HEK293T (cell line): ENCODE data around the gene RNF214.

Experiments
- CTCF ChIA-PET: fragments of 350-600 bp; formaldehyde crosslinking; extraction: SDS; loops from one replicate; lab custom pipeline; 2021; ENCODE audit warnings: antibody characterized with exemption, inconsistent platforms; lab: Yijun Ruan, JAX
- POLR2A ChIA-PET: fragments of 350-600 bp; formaldehyde crosslinking; extraction: SDS; loops from one replicate; lab custom pipeline; 2020; ENCODE audit warnings: antibody characterized with exemption, inconsistent platforms; lab: Yijun Ruan, JAX
- DNase-seq: peaks from one replicate; pipeline ENCODE4 v3.0.0; 2012; ENCODE audit warnings: mixed read lengths; ENCODE audit errors: extremely low spot score
- ARNT ChIP-seq: fragments of 450-650 bp; IDR thresholded peaks from 2 replicates; pipeline ENCODE4 v1.6.1; 2017; ENCODE audit warnings: mild to moderate bottlenecking
- BHLHE40 ChIP-seq: fragments of 450-650 bp; IDR thresholded peaks from 2 replicates; pipeline ENCODE4 v1.6.1; 2016; ENCODE audit warnings: mild to moderate bottlenecking, moderate library complexity, borderline replicate concordance
- CTBP1 ChIP-seq: fragments of 450-650 bp; IDR thresholded peaks from 2 replicates; pipeline ENCODE4 v1.6.1; 2016; ENCODE audit warnings: borderline replicate concordance
- ELF4 ChIP-seq: fragments of 450-650 bp; IDR thresholded peaks from 2 replicates; pipeline ENCODE4 v1.6.1; 2017; ENCODE audit warnings: antibody characterized with exemption
- FOXA1 ChIP-seq: fragments of 450-650 bp; IDR thresholded peaks from 2 replicates; pipeline ENCODE4 v1.6.1; 2016; ENCODE audit warnings: mild to moderate bottlenecking
- FOXK2 ChIP-seq: fragments of 450-650 bp; IDR thresholded peaks from 2 replicates; pipeline ENCODE4 v1.6.1; 2016; ENCODE audit warnings: mild to moderate bottlenecking
- FOXM1 ChIP-seq: fragments of 450-650 bp; IDR thresholded peaks from 2 replicates; pipeline ENCODE4 v1.6.1; 2017; ENCODE audit warnings: mild to moderate bottlenecking, borderline replicate concordance
- HDGF ChIP-seq: fragments of 450-650 bp; IDR thresholded peaks from 2 replicates; pipeline ENCODE4 v1.6.1; 2017; ENCODE audit warnings: antibody characterized with exemption, borderline replicate concordance
- L3MBTL2 ChIP-seq: fragments of 450-650 bp; conservative IDR thresholded peaks from 2 replicates; pipeline ENCODE4 v1.6.1; 2016; ENCODE audit warnings: mild to moderate bottlenecking
- LEF1 ChIP-seq: fragments of 450-650 bp; IDR thresholded peaks from 2 replicates; pipeline ENCODE4 v1.6.1; 2017; ENCODE audit warnings: mild to moderate bottlenecking, borderline replicate concordance
- NFRKB ChIP-seq: fragments of 450-650 bp; IDR thresholded peaks from 2 replicates; pipeline ENCODE4 v1.6.1; 2016; ENCODE audit warnings: mild to moderate bottlenecking, moderate library complexity
- SP1 ChIP-seq: fragments of 450-650 bp; IDR thresholded peaks from 2 replicates; pipeline ENCODE4 v1.6.1; 2017
- SUZ12 ChIP-seq: fragments of 450-650 bp; IDR thresholded peaks from 2 replicates; pipeline ENCODE4 v1.6.1; 2016; ENCODE audit warnings: mild to moderate bottlenecking
- TARDBP ChIP-seq: fragments of 450-650 bp; IDR thresholded peaks from 2 replicates; pipeline ENCODE4 v1.6.1; 2016
- ZNF384 ChIP-seq: fragments of 450-650 bp; IDR thresholded peaks from 2 replicates; pipeline ENCODE4 v1.6.1; 2016
- TF ChIP-seq, protein P1 (sequence below): fragments of 450-650 bp; IDR thresholded peaks from 2 replicates; pipeline ENCODE4 v1.6.1; 2016

Gene RNF214

GRCh38 chr11:117232911-117233409 is 489 bp downstream of the RNF214 start:
- ChIA-PET CTCF (interaction anchor here (0.5 to 0.6 kb wide), 3 partner anchors 19 to 190 kb away, joined by 3 read pairs; no protein-coding TSS in a partner anchor), POLR2A (interaction anchor here (1.5 to 2.9 kb wide), 5 partner anchors 11 to 95 kb away, joined by 6 to 15 read pairs (median 7); partner anchors contain the start of genes CEP164 and PAFAH1B2)
- DNase-seq, result peak; percentile 48
- no peak for TF ChIP-seq ARNT
- no peak for TF ChIP-seq HDGF
- TF ChIP-seq CTBP1, result no peak
- no peak for TF ChIP-seq NFRKB
- no peak for TF ChIP-seq SP1

- TF ChIP-seq FOXA1, result no peak
Measured at GRCh38 chr11:117238221-117238620, 5.8 kb downstream of the RNF214 start.

GRCh38 chr11:117239295-117239694 is 6.8 kb downstream of the RNF214 start:
- CTCF ChIA-PET, result no interaction called here
- TF ChIP-seq FOXM1 (no peak), ARNT (no peak), ELF4 (no peak), SUZ12 (no peak), SP1 (no peak), CTBP1 (no peak)
- TF ChIP-seq, protein P1, sequence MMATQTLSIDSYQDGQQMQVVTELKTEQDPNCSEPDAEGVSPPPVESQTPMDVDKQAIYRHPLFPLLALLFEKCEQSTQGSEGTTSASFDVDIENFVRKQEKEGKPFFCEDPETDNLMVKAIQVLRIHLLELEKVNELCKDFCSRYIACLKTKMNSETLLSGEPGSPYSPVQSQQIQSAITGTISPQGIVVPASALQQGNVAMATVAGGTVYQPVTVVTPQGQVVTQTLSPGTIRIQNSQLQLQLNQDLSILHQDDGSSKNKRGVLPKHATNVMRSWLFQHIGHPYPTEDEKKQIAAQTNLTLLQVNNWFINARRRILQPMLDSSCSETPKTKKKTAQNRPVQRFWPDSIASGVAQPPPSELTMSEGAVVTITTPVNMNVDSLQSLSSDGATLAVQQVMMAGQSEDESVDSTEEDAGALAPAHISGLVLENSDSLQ, result no peak
- POLR2A ChIA-PET, result no interaction called here
- DNase-seq, result no peak

More at GRCh38 chr11:117238221-117238620, 5.8 kb downstream of the RNF214 start:
- POLR2A ChIA-PET, result interaction anchor here (0.6 kb wide), 1 partner anchor 14 kb away, joined by 3 read pairs; no protein-coding TSS in a partner anchor
- no peak for DNase-seq
- CTCF ChIA-PET, result no interaction called here

- no peak for DNase-seq
- POLR2A ChIA-PET, result no interaction called here
- no peak for TF ChIP-seq ELF4
- TF ChIP-seq, protein P1, result no peak
- no peak for TF ChIP-seq ARNT
- no peak for TF ChIP-seq FOXM1
- CTCF ChIA-PET, result no interaction called here
Measured at GRCh38 chr11:117248341-117248740, 15.9 kb downstream of the RNF214 start.

GRCh38 chr11:117249571-117249970 is 17.1 kb downstream of the RNF214 start:
- ChIA-PET POLR2A (no interaction called here), CTCF (no interaction called here)
- TF ChIP-seq LEF1, result no peak
- TF ChIP-seq ARNT, result no peak
- TF ChIP-seq, protein P1, result no peak
- no peak for TF ChIP-seq FOXA1
- no peak for TF ChIP-seq ZNF384
- no peak for TF ChIP-seq FOXK2
- TF ChIP-seq CTBP1, result no peak
- TF ChIP-seq ELF4, result no peak
- no peak for TF ChIP-seq NFRKB
- TF ChIP-seq TARDBP, result no peak
- no peak for TF ChIP-seq SUZ12
- TF ChIP-seq FOXM1, result no peak
- TF ChIP-seq BHLHE40, result no peak
- TF ChIP-seq SP1, result no peak
- no peak for TF ChIP-seq HDGF
- TF ChIP-seq L3MBTL2, result no peak
- DNase-seq, result no peak

DNA sequence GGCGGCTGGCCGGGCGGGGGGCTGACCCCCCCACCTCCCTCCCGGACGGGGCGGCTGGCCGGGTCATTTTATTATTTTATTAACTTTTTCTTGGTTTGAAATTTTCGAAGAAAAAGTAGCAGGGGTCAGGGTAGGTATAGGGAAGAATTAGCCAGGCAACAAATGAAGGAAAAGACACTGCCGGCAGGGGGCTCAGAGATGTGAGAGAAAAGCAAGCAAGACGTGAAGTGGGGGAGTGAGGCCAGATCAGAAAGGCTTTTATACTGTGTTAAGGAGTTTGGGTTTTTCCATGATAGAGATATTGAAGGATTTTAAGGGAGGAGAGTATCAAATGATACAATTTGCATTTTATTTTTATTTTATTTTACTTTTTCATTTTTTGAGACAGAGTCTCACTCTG is 19.0 kb downstream of the RNF214 start:
- CTCF ChIA-PET, result no interaction called here
- POLR2A ChIA-PET, result no interaction called here
- no peak for TF ChIP-seq ZNF384
- TF ChIP-seq, protein P1, result no peak
- no peak for TF ChIP-seq ELF4
- no peak for TF ChIP-seq BHLHE40
- TF ChIP-seq LEF1, result no peak
- no peak for TF ChIP-seq SUZ12
- no peak for TF ChIP-seq FOXM1
- TF ChIP-seq NFRKB, result no peak
- no peak for TF ChIP-seq CTBP1
- DNase-seq, result no peak

DNA sequence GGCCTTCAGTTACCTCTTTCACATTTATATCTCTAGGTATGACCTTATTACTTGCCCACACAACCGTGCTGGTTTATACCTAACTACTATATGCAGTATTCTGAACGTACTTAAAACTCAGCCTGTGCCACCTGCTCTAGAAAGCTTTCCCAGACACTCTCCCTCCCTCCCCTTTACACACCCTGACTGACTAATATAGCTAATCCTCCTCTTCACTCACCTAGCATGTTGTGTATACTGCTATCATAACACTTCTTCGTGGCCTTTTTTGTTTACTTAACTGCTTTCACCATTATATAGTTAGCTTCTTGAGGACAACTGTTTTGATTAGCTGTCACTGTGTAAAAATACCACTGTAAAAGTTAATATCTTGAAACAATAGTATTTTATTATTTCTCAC is 23.5 kb downstream of the RNF214 start:
- DNase-seq, result no peak
- POLR2A ChIA-PET, result no interaction called here
- CTCF ChIA-PET, result no interaction called here
- TF ChIP-seq ARNT (no peak), SUZ12 (no peak), ELF4 (no peak), SP1 (no peak), L3MBTL2 (no peak), FOXA1 (no peak), BHLHE40 (no peak), LEF1 (no peak), CTBP1 (no peak), HDGF (no peak), TARDBP (no peak), ZNF384 (no peak), FOXK2 (no peak)
- TF ChIP-seq, protein P1, result no peak
